Adrenal gland (tissue), 12 donors: ENCODE measurements around the gene KIF2C. TPM values are rescaled to one million over a fixed set of nuclear protein-coding genes. Genes with fewer than 3 reads are reported as not detected.

Experiments used
- DNase-seq, 7 donors: peaks; one replicate each; pipeline ENCODE4 v3.0.0-alpha.2; 2019 to 2020
- H3K27ac ChIP-seq, 5 donors: fragments of 200-600 bp; sonication (generic) in 4 of 5; 1 replicate in 3 of 5; 2 replicates in 2 of 5; pipeline versions ENCODE4 v1.5.1 to v1.8.0; 2016 to 2020; ENCODE audit warnings: mild to moderate bottlenecking in 1 of 5
- H3K27me3 ChIP-seq: fragments of 200-600 bp; 2 replicates; pipeline ENCODE4 v1.8.0; 2021
- H3K36me3 ChIP-seq, 2 donors: fragments of 200-600 bp; replicated peaks in 1 of 2; 1 replicate in 1 of 2; 2 replicates in 1 of 2; pipeline versions ENCODE4 v1.5.1 to v1.8.0; 2018 to 2022
- H3K4me1 ChIP-seq, 2 donors: fragments of 200-600 bp; replicated peaks in 1 of 2; 1 replicate in 1 of 2; 2 replicates in 1 of 2; pipeline versions ENCODE4 v1.5.1 to v1.8.0; 2018 to 2021
- H3K4me3 ChIP-seq, 4 donors: fragments of 200-600 bp; sonication (generic) in 3 of 4; one replicate each; pipeline ENCODE4 v1.5.1; 2016 to 2018
- H3K9me3 ChIP-seq, 3 donors: fragments of 200-600 bp; sonication (generic) in 1 of 3; replicated peaks in 1 of 3; 1 replicate in 2 of 3; 2 replicates in 1 of 3; pipeline versions ENCODE4 v1.5.1 to v1.8.0; 2016 to 2021
- POLR2A ChIP-seq, 2 donors: fragments of 450-650 bp; IDR thresholded peaks; one replicate each; pipeline ENCODE4 v1.6.1; 2017; ENCODE audit warnings: antibody characterized with exemption in 2 of 2, mild to moderate bottlenecking in 2 of 2, moderate library complexity in 1 of 2
- WGBS, 4 donors: extraction: QIAGEN DNeasy Blood & Tissue Kit in 2 of 4; methylation state at CpG; one replicate each; pipeline versions ENCODE4 v1.1.5 to v1.1.7; 2013 to 2017; 5-methylcytosine and 5-hydroxymethylcytosine counted together
- intact Hi-C, 2 donors: fragments of 100-400 bp; cut with DNase I; formaldehyde crosslinking; loops; one replicate each; pipeline versions ENCODE4 v1.14.1 to v1.15.0; 2022 to 2023
- polyA plus RNA-seq, 3 donors: library from polyadenylated mRNA; stranded (reverse); fragments of 200-250 nt in 2 of 3; fragments of 350-450 nt in 1 of 3; fragmentation: Illumina TruSeq in 1 of 3; extraction: RNeasy Lipid Tissue Mini Kit (QIAGEN cat#74804) in 1 of 3; gene quantifications; one replicate each; pipeline ENCODE4 v1.2.3, GENCODE V29; 2013 to 2014
- total RNA-seq, 9 donors: library from RNA; depleted of rRNA in 4 of 9; stranded (reverse); fragments of >200 nt in 4 of 9; fragments of 120-200 nt in 1 of 9; fragmentation: NEBNext Ultra II Directional in 1 of 9; extraction: Animal tissue kit (Norgen Biotek cat#: 25700) in 1 of 9; gene quantifications; one replicate each; pipeline versions ENCODE4 v1.1.0 to v1.2.4, GENCODE V29; 2013 to 2023
- TF ChIP-seq, protein P1 (sequence below), 6 experiments: fragments of 450-650 bp in 4 of 6; fragments of 200-600 bp in 2 of 6; sonication (generic) in 1 of 6; IDR thresholded peaks; 1 replicate in 5 of 6; 2 replicates in 1 of 6; pipeline versions ENCODE4 v1.5.1 to v1.8.0; 2016 to 2021; ENCODE audit warnings: antibody characterized with exemption in 6 of 6, mild to moderate bottlenecking in 2 of 6, moderate library complexity in 1 of 6
- donor health status: healthy with polysubstance abuse.
- donor health status: Bipolar disorder and iron deficiency.
- donor health status: DM: yes; HTN: yes; CAD: no.
- donor health status: DM: no; HTN: no; CAD: no.
- donor health status: DM: no; HTN: no; CAD: no.
- donor health status: DM: yes; HTN: yes; CAD: no.

KIF2C gene
- total and polyA plus RNA-seq, 12 donors, result 0.26 to 10.4 (median 1.4) TPM

GRCh38 chr1:44694863-44695478, 44.7 kb upstream of the KIF2C start:
- 89 to 91% (median 90%) methylated on average over 7 of the region's 7 CpGs for WGBS, 4 donors
- Histone ChIP-seq H3K27ac (no peak overlapping the region), H3K4me3 (no peak overlapping the region), H3K27me3 (no peaks in the 10 kb centered on the region), H3K36me3 (no peaks in the 10 kb centered on the region), H3K4me1 (no peaks in the 10 kb centered on the region), H3K9me3 (no peaks in the 10 kb centered on the region)
- intact Hi-C loops, result no loop called here
- DNase-seq, result peak in 1 of 7 donors; percentile 3
- TF ChIP-seq, protein P1, sequence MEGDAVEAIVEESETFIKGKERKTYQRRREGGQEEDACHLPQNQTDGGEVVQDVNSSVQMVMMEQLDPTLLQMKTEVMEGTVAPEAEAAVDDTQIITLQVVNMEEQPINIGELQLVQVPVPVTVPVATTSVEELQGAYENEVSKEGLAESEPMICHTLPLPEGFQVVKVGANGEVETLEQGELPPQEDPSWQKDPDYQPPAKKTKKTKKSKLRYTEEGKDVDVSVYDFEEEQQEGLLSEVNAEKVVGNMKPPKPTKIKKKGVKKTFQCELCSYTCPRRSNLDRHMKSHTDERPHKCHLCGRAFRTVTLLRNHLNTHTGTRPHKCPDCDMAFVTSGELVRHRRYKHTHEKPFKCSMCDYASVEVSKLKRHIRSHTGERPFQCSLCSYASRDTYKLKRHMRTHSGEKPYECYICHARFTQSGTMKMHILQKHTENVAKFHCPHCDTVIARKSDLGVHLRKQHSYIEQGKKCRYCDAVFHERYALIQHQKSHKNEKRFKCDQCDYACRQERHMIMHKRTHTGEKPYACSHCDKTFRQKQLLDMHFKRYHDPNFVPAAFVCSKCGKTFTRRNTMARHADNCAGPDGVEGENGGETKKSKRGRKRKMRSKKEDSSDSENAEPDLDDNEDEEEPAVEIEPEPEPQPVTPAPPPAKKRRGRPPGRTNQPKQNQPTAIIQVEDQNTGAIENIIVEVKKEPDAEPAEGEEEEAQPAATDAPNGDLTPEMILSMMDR (IDR thresholded peaks at IDR 0.05), result no peak
- no peak for TF ChIP-seq POLR2A (IDR thresholded peaks at IDR 0.05)

- intact Hi-C loops, result no loop called here
- TF ChIP-seq, protein P1 (IDR thresholded peaks at IDR 0.05), result no peak
- TF ChIP-seq POLR2A (IDR thresholded peaks at IDR 0.05), result no peak
- H3K9me3 ChIP-seq, result no peaks in the 10 kb centered on the region
- H3K4me1 ChIP-seq, result no peaks in the 10 kb centered on the region
- no peak overlapping the region for H3K27ac ChIP-seq
- H3K4me3 ChIP-seq, result no peak overlapping the region
- DNase-seq, result no peak
- H3K36me3 ChIP-seq, result no peaks in the 10 kb centered on the region
- H3K27me3 ChIP-seq, result no peaks in the 10 kb centered on the region
- WGBS, 4 donors, result 91 to 98% (median 95%) methylated on average over 4 of the region's 4 CpGs
Measured at GRCh38 chr1:44695671-44696070, 44.0 kb upstream of the KIF2C start.

- DNase-seq, result peak in 1 of 7 donors; percentile 0
- no peak overlapping the region for H3K4me3 ChIP-seq
- H3K36me3 ChIP-seq, result no peaks in the 10 kb centered on the region
- H3K9me3 ChIP-seq, result no peaks in the 10 kb centered on the region
- intact Hi-C loops, result no loop called here
- no peaks in the 10 kb centered on the region for H3K4me1 ChIP-seq
- no peak overlapping the region for H3K27ac ChIP-seq
- H3K27me3 ChIP-seq, result no peaks in the 10 kb centered on the region
- WGBS, 4 donors, result 82 to 94% (median 90%) methylated on average over 2 to 3 of the region's 3 CpGs
- TF ChIP-seq, protein P1 (IDR thresholded peaks at IDR 0.05), result no peak
- no peak for TF ChIP-seq POLR2A (IDR thresholded peaks at IDR 0.05)
Measured at GRCh38 chr1:44696101-44696500, 43.5 kb upstream of the KIF2C start.

- H3K36me3 ChIP-seq, result no peaks in the 10 kb centered on the region
- WGBS, 4 donors, result 74 to 86% (median 79%) methylated on average over 4 to 7 of the region's 7 CpGs
- TF ChIP-seq POLR2A (IDR thresholded peaks at IDR 0.05), result no peak
- TF ChIP-seq, protein P1 (IDR thresholded peaks at IDR 0.05), result no peak
Measured at GRCh38 chr1:44696789-44697345, 42.8 kb upstream of the KIF2C start.

More at GRCh38 chr1:44696789-44697345, 42.8 kb upstream of the KIF2C start:
- intact Hi-C loops, result no loop called here
- H3K4me3 ChIP-seq, result no peak overlapping the region
- no peaks in the 10 kb centered on the region for H3K9me3 ChIP-seq
- no peaks in the 10 kb centered on the region for H3K27me3 ChIP-seq
- no peaks in the 10 kb centered on the region for H3K4me1 ChIP-seq
- peak in 1 of 7 donors; percentile 15 for DNase-seq
- no peak overlapping the region for H3K27ac ChIP-seq
